Endothelial cell of umbilical vein (primary cell): ENCODE measurements around the gene STX8. TPM values are rescaled to one million over a fixed set of nuclear protein-coding genes. Genes with fewer than 3 reads are reported as not detected.
"Not testable (repeated sequence)": the region's sequence is repeated elsewhere in the genome, so short reads cannot be mapped to it uniquely, and the experiment has no call there.

Experiments used
- BruUV-seq: library from RNA; stranded (reverse); fragments of 400-500 nt; replicated peaks from 2 replicates; lab custom pipeline; 2021; lab: Mats Ljungman, UMichigan
- CTCF ChIA-PET: fragments of 300-600, 350-600 bp; sonication (Branson Sonifier 250); formaldehyde crosslinking; loops from one replicate; lab custom pipeline; 2021; ENCODE audit warnings: antibody characterized with exemption, inconsistent platforms; lab: Charles Lee
- POLR2A ChIA-PET: fragments of 300-600, 350-600 bp; sonication (Branson Sonifier 250); formaldehyde crosslinking; loops from one replicate; lab custom pipeline; 2021; ENCODE audit warnings: antibody characterized with exemption, inconsistent platforms; lab: Charles Lee
- DNase-seq: peaks from one replicate; pipeline ENCODE4 v3.0.0-alpha.2; 2011; ENCODE audit warnings: low read depth, low spot score
- FAIRE-seq: peaks from 2 replicates; lab custom pipeline; 2011; peaks lifted over from hg19 to GRCh38; lab: Jason Lieb, UNC
- H2AFZ ChIP-seq: 2 replicates; pipeline ENCODE4 v1.6.0; 2012; ENCODE audit warnings: low read depth, low read length, control low read depth, inconsistent platforms
- H3K27ac ChIP-seq: 2 replicates; pipeline ENCODE4 v1.5.1; 2011; ENCODE audit warnings: low read depth, mild to moderate bottlenecking, control low read depth, low read length, moderate library complexity; ENCODE audit not compliant: insufficient read depth
- H3K27me3 ChIP-seq, 2 experiments: 2 replicates each; pipeline versions ENCODE4 v1.6.0 to v1.6.1; 2011; ENCODE audit warnings: low read length in 2 of 2, mixed read lengths in 1 of 2; ENCODE audit not compliant: control insufficient read depth in 2 of 2, insufficient read depth in 2 of 2
- H3K36me3 ChIP-seq, 2 experiments: 2 replicates in 1 of 2; 3 replicates in 1 of 2; pipeline ENCODE4 v1.5.1; 2011; ENCODE audit warnings: low read length in 2 of 2, mild to moderate bottlenecking in 1 of 2, moderate library complexity in 1 of 2; ENCODE audit not compliant: control insufficient read depth in 2 of 2, insufficient read depth in 2 of 2; ENCODE audit errors: extremely low read depth in 1 of 2
- H3K4me1 ChIP-seq: 3 replicates; pipeline ENCODE4 v1.5.1; 2011; ENCODE audit warnings: mild to moderate bottlenecking, low read length; ENCODE audit not compliant: control insufficient read depth, insufficient read depth; ENCODE audit errors: extremely low read depth
- H3K4me2 ChIP-seq: 2 replicates; pipeline ENCODE4 v1.6.1; 2011; ENCODE audit warnings: low read length, control low read depth, mixed read lengths; ENCODE audit not compliant: insufficient read depth
- H3K4me3 ChIP-seq, 3 experiments: fragments of 200-600 bp in 1 of 3; sonication (generic), shearing (Covaris generic) in 1 of 3; replicated peaks in 1 of 3; 2 replicates each; pipeline ENCODE4 v1.5.1; 2011 to 2016; ENCODE audit warnings: control low read depth in 3 of 3, low read length in 3 of 3, mild to moderate bottlenecking in 2 of 3, inconsistent platforms in 1 of 3, low read depth in 1 of 3, moderate library complexity in 1 of 3; ENCODE audit not compliant: insufficient read depth in 1 of 3
- H3K79me2 ChIP-seq: 2 replicates; pipeline ENCODE4 v1.6.0; 2012; ENCODE audit warnings: low read length, inconsistent platforms; ENCODE audit not compliant: control insufficient read depth, insufficient read depth
- H3K9ac ChIP-seq: replicated peaks from 2 replicates; pipeline ENCODE3; 2011; ENCODE audit warnings: low read length, control low read depth; ENCODE audit not compliant: insufficient read depth; ENCODE audit errors: extremely low read depth
- H3K9me1 ChIP-seq: replicated peaks from 3 replicates; pipeline ENCODE4 v1.6.0; 2011; ENCODE audit warnings: mild to moderate bottlenecking, low read length; ENCODE audit not compliant: control insufficient read depth, insufficient read depth; ENCODE audit errors: extremely low read depth
- H3K9me3 ChIP-seq: replicated peaks from 2 replicates; pipeline ENCODE4 v1.5.1; 2012; ENCODE audit warnings: low read length, inconsistent platforms; ENCODE audit not compliant: control insufficient read depth, insufficient read depth
- H4K20me1 ChIP-seq: replicated peaks from 2 replicates; pipeline ENCODE3; 2011; ENCODE audit warnings: mild to moderate bottlenecking, low read length; ENCODE audit not compliant: control insufficient read depth, insufficient read depth; ENCODE audit errors: extremely low read depth
- CTCF ChIP-seq, 2 donors: IDR thresholded peaks; 1 replicate in 1 of 2; 2 replicates in 1 of 2; pipeline ENCODE4 v1.5.1; 2011; ENCODE audit warnings: low read length in 2 of 2, mild to moderate bottlenecking in 2 of 2, moderate library complexity in 2 of 2, control low read depth in 1 of 2, inconsistent platforms in 1 of 2, low read depth in 1 of 2; ENCODE audit not compliant: insufficient read depth in 1 of 2; ENCODE audit errors: extremely low read depth in 1 of 2
- EZH2 ChIP-seq: IDR thresholded peaks from 2 replicates; pipeline ENCODE4 v1.6.1; 2012; ENCODE audit warnings: borderline replicate concordance, low read depth, mild to moderate bottlenecking, moderate library complexity, low read length, inconsistent platforms; ENCODE audit not compliant: severe bottlenecking
- FOS ChIP-seq: IDR thresholded peaks from 2 replicates; pipeline ENCODE4 v1.6.1; 2011; ENCODE audit warnings: mild to moderate bottlenecking, low read length, moderate library complexity, borderline replicate concordance; ENCODE audit not compliant: insufficient read depth
- GATA2 ChIP-seq: IDR thresholded peaks from 2 replicates; pipeline ENCODE4 v1.7.0; 2011; ENCODE audit warnings: low read depth, mild to moderate bottlenecking, moderate library complexity, mixed read lengths, low read length; ENCODE audit not compliant: insufficient read length, insufficient read depth
- JUN ChIP-seq: IDR thresholded peaks from 2 replicates; pipeline ENCODE4 v1.6.1; 2011; ENCODE audit warnings: borderline replicate concordance, low read depth; ENCODE audit not compliant: insufficient read length, insufficient read depth
- MAX ChIP-seq: IDR thresholded peaks from 2 replicates; pipeline ENCODE4 v1.6.1; 2011; ENCODE audit not compliant: insufficient read depth, insufficient read length
- MYC ChIP-seq: IDR thresholded peaks from one replicate; pipeline ENCODE4 v1.6.1; 2011; ENCODE audit warnings: mild to moderate bottlenecking, low read depth, low read length
- POLR2A ChIP-seq: IDR thresholded peaks from 2 replicates; pipeline ENCODE4 v1.6.1; 2012; ENCODE audit warnings: low read depth, mild to moderate bottlenecking, control low read depth, low read length
- POLR2AphosphoS5 ChIP-seq: IDR thresholded peaks from 2 replicates; pipeline ENCODE4 v1.6.1; 2012; ENCODE audit warnings: low read depth, mild to moderate bottlenecking, control low read depth, low read length, moderate library complexity; ENCODE audit not compliant: insufficient read depth
- dilution Hi-C: fragments of 300-500 bp; cut with MboI; formaldehyde crosslinking; loops from one replicate; pipeline ENCODE4 v1.15.0; 2019; ENCODE audit warnings: low sequenced_read_pairs; ENCODE audit not compliant: extremely low pct_ligation_motif_present
- intact Hi-C: fragments of 100-400 bp; cut with micrococcal nuclease; formaldehyde crosslinking; loops from one replicate; pipeline ENCODE4 v1.10.0; 2022
- polyA plus RNA-seq, 4 experiments: library from polyadenylated mRNA; depleted of rRNA in 3 of 4; stranded (reverse) in 3 of 4; unstranded in 1 of 4; fragments of >200 nt; gene quantifications; 2 replicates each; pipeline versions ENCODE4 v1.2.1 to v1.2.3, GENCODE V29; 2011 to 2012; ENCODE audit warnings: missing spikeins in 1 of 4
- total RNA-seq: library from RNA; stranded (reverse); gene quantifications from 2 replicates; pipeline ENCODE4 v1.2.3, GENCODE V29; 2021

Gene STX8
- total and polyA plus RNA-seq, 2 donors (not counting 3 experiments of a cell fraction or from before 2014, with no cell fraction given): 25.9 to 67.3 TPM

DNA sequence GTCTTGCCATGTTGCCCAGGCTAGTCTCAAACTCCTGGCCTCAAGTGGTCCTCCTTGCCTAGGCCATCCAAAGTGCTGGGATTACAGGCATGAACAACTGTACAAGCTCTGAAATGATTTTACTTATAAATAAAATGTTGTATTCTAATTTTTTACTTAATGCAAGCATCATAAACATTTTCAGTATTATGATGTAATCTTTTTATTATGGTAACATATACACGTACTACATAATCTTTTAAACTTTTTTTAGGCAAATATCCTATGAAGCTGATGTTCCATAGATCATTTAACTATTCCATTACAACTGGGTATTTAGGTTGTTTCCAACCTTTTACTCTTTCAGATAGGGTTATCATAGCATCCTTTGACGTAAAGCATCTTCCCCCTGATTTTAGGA, 35.9 kb upstream of the STX8 start:
- no peak overlapping the region for H3K27ac ChIP-seq
- H3K4me3 ChIP-seq: no peak overlapping the region
- no peaks in the 10 kb centered on the region for H3K79me2 ChIP-seq
- intact Hi-C loops: no loop called here
- no peak for TF ChIP-seq GATA2
- TF ChIP-seq JUN: no peak
- no peak for TF ChIP-seq MYC
- TF ChIP-seq MAX: no peak
- TF ChIP-seq POLR2AphosphoS5: no peak
- no peak for TF ChIP-seq POLR2A
- no peak for TF ChIP-seq FOS
- no peak for TF ChIP-seq EZH2
- TF ChIP-seq CTCF (IDR thresholded peaks at IDR 0.05; ENCODE audit: extremely low read depth in 1 of 2, insufficient read depth in 1 of 2, low read depth in 1 of 2, low read length in 2 of 2): no peak
- no peaks in the 10 kb centered on the region for H4K20me1 ChIP-seq
- no peak overlapping the region for H3K9ac ChIP-seq
- no peak for FAIRE-seq
- H3K4me2 ChIP-seq: no peak overlapping the region
- no peaks in the 10 kb centered on the region for H3K36me3 ChIP-seq
- DNase-seq: no peak
- H3K9me3 ChIP-seq: no peaks in the 10 kb centered on the region
- ChIA-PET CTCF (no interaction called here), POLR2A (no interaction called here)
- H3K4me1 ChIP-seq: no peaks in the 10 kb centered on the region
- dilution Hi-C loops: no loop called here
- H3K27me3 ChIP-seq: no peaks in the 10 kb centered on the region
- no peaks in the 10 kb centered on the region for H3K9me1 ChIP-seq
- no TSS peak for BruUV-seq
- H2AFZ ChIP-seq: no peak overlapping the region

DNA sequence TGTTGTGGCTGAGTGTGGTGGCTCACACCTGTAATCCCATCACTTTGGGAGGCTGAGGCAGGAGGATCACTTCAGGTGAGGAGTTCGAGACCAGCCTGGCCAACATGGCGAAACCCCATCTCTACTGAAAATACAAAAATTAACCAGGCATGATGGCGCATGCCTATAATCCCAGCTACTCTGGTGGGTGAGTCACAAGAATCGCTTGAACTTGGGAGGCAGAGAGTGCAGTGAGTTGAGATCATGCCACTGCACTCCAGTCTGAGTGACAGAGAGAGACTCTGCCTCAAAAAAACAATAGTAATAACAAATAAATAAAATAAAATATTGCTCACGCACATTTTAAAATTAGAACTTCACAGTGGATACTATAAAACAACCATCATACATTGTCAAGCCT, 31.4 kb upstream of the STX8 start:
- DNase-seq, POLR2A ChIA-PET, BruUV-seq, H3K9ac ChIP-seq, H3K27me3 ChIP-seq, intact Hi-C loops, dilution Hi-C loops, FAIRE-seq, H2AFZ ChIP-seq, H3K36me3 ChIP-seq, H3K4me2 ChIP-seq, H3K79me2 ChIP-seq, H3K4me3 ChIP-seq, H3K27ac ChIP-seq, H3K9me3 ChIP-seq, H4K20me1 ChIP-seq, H3K9me1 ChIP-seq, H3K4me1 ChIP-seq, CTCF ChIA-PET: not testable (repeated sequence)
